HEK293T (cell line): ENCODE data around the gene GFRA3.

ENCODE experiments used
- CTCF ChIA-PET: fragments of 350-600 bp; formaldehyde crosslinking; extraction: SDS; loops from one replicate; lab custom pipeline; 2021; ENCODE audit warnings: antibody characterized with exemption, inconsistent platforms; lab: Yijun Ruan, JAX
- POLR2A ChIA-PET: fragments of 350-600 bp; formaldehyde crosslinking; extraction: SDS; loops from one replicate; lab custom pipeline; 2020; ENCODE audit warnings: antibody characterized with exemption, inconsistent platforms; lab: Yijun Ruan, JAX
- DNase-seq: peaks from one replicate; pipeline ENCODE4 v3.0.0; 2012; ENCODE audit warnings: mixed read lengths; ENCODE audit errors: extremely low spot score
- ARNT ChIP-seq: fragments of 450-650 bp; IDR thresholded peaks from 2 replicates; pipeline ENCODE4 v1.6.1; 2017; ENCODE audit warnings: mild to moderate bottlenecking
- BHLHE40 ChIP-seq: fragments of 450-650 bp; IDR thresholded peaks from 2 replicates; pipeline ENCODE4 v1.6.1; 2016; ENCODE audit warnings: mild to moderate bottlenecking, moderate library complexity, borderline replicate concordance
- CTBP1 ChIP-seq: fragments of 450-650 bp; IDR thresholded peaks from 2 replicates; pipeline ENCODE4 v1.6.1; 2016; ENCODE audit warnings: borderline replicate concordance
- ELF4 ChIP-seq: fragments of 450-650 bp; IDR thresholded peaks from 2 replicates; pipeline ENCODE4 v1.6.1; 2017; ENCODE audit warnings: antibody characterized with exemption
- FOXA1 ChIP-seq: fragments of 450-650 bp; IDR thresholded peaks from 2 replicates; pipeline ENCODE4 v1.6.1; 2016; ENCODE audit warnings: mild to moderate bottlenecking
- FOXK2 ChIP-seq: fragments of 450-650 bp; IDR thresholded peaks from 2 replicates; pipeline ENCODE4 v1.6.1; 2016; ENCODE audit warnings: mild to moderate bottlenecking
- FOXM1 ChIP-seq: fragments of 450-650 bp; IDR thresholded peaks from 2 replicates; pipeline ENCODE4 v1.6.1; 2017; ENCODE audit warnings: mild to moderate bottlenecking, borderline replicate concordance
- HDGF ChIP-seq: fragments of 450-650 bp; IDR thresholded peaks from 2 replicates; pipeline ENCODE4 v1.6.1; 2017; ENCODE audit warnings: antibody characterized with exemption, borderline replicate concordance
- L3MBTL2 ChIP-seq: fragments of 450-650 bp; conservative IDR thresholded peaks from 2 replicates; pipeline ENCODE4 v1.6.1; 2016; ENCODE audit warnings: mild to moderate bottlenecking
- LEF1 ChIP-seq: fragments of 450-650 bp; IDR thresholded peaks from 2 replicates; pipeline ENCODE4 v1.6.1; 2017; ENCODE audit warnings: mild to moderate bottlenecking, borderline replicate concordance
- NFRKB ChIP-seq: fragments of 450-650 bp; IDR thresholded peaks from 2 replicates; pipeline ENCODE4 v1.6.1; 2016; ENCODE audit warnings: mild to moderate bottlenecking, moderate library complexity
- PKNOX1 ChIP-seq: fragments of 450-650 bp; IDR thresholded peaks from 2 replicates; pipeline ENCODE4 v1.6.1; 2016
- SP1 ChIP-seq: fragments of 450-650 bp; IDR thresholded peaks from 2 replicates; pipeline ENCODE4 v1.6.1; 2017
- SUZ12 ChIP-seq: fragments of 450-650 bp; IDR thresholded peaks from 2 replicates; pipeline ENCODE4 v1.6.1; 2016; ENCODE audit warnings: mild to moderate bottlenecking
- TARDBP ChIP-seq: fragments of 450-650 bp; IDR thresholded peaks from 2 replicates; pipeline ENCODE4 v1.6.1; 2016
- ZNF384 ChIP-seq: fragments of 450-650 bp; IDR thresholded peaks from 2 replicates; pipeline ENCODE4 v1.6.1; 2016

GFRA3 gene

DNA sequence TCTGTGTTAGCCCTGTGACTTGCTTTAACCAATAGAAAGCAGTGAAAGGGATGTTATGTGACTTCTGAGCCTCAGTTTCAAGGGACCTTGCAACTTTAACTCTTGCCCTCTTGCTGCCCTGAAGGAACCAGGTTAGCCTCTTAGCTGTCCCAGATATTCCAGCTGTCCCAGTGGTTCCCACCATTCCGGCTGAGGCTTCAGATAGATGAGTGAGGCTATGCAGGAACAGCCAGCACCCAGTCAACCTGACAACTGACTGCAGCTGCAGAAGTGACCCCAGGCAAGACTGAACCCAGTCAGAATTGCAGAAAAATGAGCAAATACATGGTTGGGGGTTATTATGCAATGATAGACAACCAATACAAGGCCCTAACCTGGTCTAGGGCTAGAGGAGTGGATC, 50.9 kb downstream of the GFRA3 start:
- ChIA-PET POLR2A (interaction anchor here (1.0 to 5.4 kb wide), 3 partner anchors 10 to 114 kb away, joined by 4 to 31 read pairs (median 6); partner anchors contain the start of genes CDC23, CDC25C and FAM53C), CTCF (interaction anchor here (0.5 to 4.1 kb wide), 15 partner anchors 9 to 281 kb away, joined by 3 to 27 read pairs (median 4); partner anchors contain the start of genes CDC23 and GFRA3)
- TF ChIP-seq CTBP1 (no peak), NFRKB (no peak), L3MBTL2 (no peak), HDGF (no peak), ARNT (no peak), SP1 (no peak), TARDBP (no peak), FOXM1 (no peak), SUZ12 (no peak), LEF1 (no peak), PKNOX1 (no peak), FOXA1 (no peak), FOXK2 (no peak), ZNF384 (no peak), ELF4 (no peak), BHLHE40 (no peak)
- DNase-seq: no peak

GRCh38 chr5:138216799-138217198, 57.6 kb downstream of the GFRA3 start:
- DNase-seq: no peak
- POLR2A ChIA-PET: interaction anchor here (0.9 to 1.2 kb wide), 2 partner anchors 115 to 121 kb away, joined by 4 read pairs; partner anchors contain the start of genes CDC25C and FAM53C
- CTCF ChIA-PET: interaction anchor here (0.7 kb wide), 1 partner anchor 233 kb away, joined by 3 read pairs; no protein-coding TSS in a partner anchor
- no peak for TF ChIP-seq FOXK2
- no peak for TF ChIP-seq ELF4
- TF ChIP-seq SP1: no peak
- TF ChIP-seq SUZ12: no peak
- TF ChIP-seq FOXA1: no peak
- TF ChIP-seq PKNOX1: no peak
- TF ChIP-seq HDGF: no peak
- no peak for TF ChIP-seq TARDBP
- no peak for TF ChIP-seq BHLHE40
- TF ChIP-seq ARNT: no peak
- TF ChIP-seq LEF1: no peak
- no peak for TF ChIP-seq CTBP1
- TF ChIP-seq ZNF384: no peak
- TF ChIP-seq L3MBTL2: no peak
- TF ChIP-seq FOXM1: no peak
- no peak for TF ChIP-seq NFRKB

DNA sequence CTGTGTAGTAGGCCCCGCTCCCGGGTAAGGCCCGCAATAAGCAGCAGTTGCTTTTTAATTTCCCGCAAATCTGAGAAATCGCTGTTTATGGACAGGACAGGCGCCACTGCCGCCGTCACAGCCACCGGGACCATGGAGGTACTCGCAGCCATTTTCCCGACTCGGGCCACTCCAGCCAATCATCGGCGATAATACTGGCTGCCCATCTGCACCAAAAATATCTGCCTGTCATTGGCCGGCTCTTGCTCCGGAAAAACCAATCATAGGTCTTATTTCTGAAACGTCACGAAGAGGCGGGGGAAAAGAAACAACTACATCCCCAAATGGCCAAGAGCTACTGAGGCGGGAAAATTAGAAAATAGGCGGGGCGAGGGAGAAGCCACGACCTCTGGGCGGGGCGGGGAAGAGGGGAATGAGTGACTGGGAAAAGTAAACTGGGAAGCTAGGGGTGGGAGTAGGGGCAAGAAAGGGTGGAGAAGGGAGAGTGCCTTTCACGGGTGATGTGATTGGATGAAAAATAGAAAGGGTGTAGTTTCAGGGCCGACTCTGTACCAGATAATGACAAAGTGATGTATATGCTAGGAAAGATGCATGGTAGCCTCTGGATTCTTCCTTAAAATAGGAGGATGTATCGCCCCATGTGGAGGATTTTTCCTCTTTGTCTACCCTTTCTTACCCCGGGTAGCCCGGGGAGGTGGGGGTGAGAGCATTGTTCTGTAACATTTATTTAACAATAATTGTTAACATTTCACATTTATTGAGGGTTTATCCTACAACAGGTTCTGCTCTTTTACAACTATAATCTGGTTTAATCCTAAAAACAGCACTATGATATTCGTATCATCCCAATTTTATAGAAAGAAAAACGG, 61.0 kb downstream of the GFRA3 start, which contains the start of gene CDC23:
TSS of gene CDC23 (minus strand) at position 163 of the 869 bp plus-strand sequence. CDS start at position 152, 11 bp downstream.
- peak; percentile 95 for DNase-seq
- ChIA-PET CTCF (interaction anchor here (0.8 to 2.2 kb wide), 5 partner anchors 9 to 237 kb away, joined by 3 to 11 read pairs (median 6); partner anchors contain the start of gene KDM3B), POLR2A (interaction anchor here (0.7 to 2.9 kb wide), 39 partner anchors 10 to 370 kb away, joined by 3 to 31 read pairs (median 5); partner anchors contain the start of genes CDC25C, EGR1, ETF1 and FAM53C)
- TF ChIP-seq NFRKB (peak; percentile 71), ZNF384 (no peak), CTBP1 (no peak), BHLHE40 (no peak), FOXK2 (peak; percentile 83; the same call in 1 of the 2 replicates), TARDBP (no peak), PKNOX1 (peak; percentile 97), ELF4 (peak; percentile 44; the same call in 1 of the 2 replicates), FOXA1 (no peak), FOXM1 (no peak), L3MBTL2 (peak; percentile 28; the same call in 1 of the 2 replicates)

DNA sequence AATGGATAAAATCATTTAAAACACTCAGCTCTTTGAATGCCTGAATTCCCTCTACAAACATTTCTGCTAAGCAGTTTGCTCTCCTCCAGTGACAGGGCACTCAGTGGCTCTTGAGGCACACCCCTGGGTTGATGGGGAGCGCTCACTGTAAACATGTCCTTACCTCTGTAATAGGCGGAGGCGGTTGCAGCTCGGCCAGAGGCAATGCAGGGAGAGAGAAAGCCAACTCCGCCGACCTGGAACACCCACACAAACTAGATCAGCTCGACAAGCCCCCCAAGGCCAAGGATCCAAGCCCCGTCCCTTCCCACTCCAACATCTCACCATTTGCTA, 61.6 kb downstream of the GFRA3 start:
- POLR2A ChIA-PET: interaction anchor here (0.7 to 2.9 kb wide), 31 partner anchors 11 to 369 kb away, joined by 3 to 31 read pairs (median 6); partner anchors contain the start of genes CDC25C, FAM53C, GFRA3 and KIF20A
- TF ChIP-seq CTBP1 (no peak), FOXK2 (no peak), LEF1 (no peak), TARDBP (no peak), FOXA1 (no peak), SP1 (no peak), NFRKB (no peak), FOXM1 (no peak), L3MBTL2 (no peak), PKNOX1 (no peak), ELF4 (no peak), HDGF (no peak), ZNF384 (no peak), ARNT (no peak), BHLHE40 (no peak), SUZ12 (no peak)
- CTCF ChIA-PET: interaction anchor here (1.8 to 2.2 kb wide), 3 partner anchors 10 to 237 kb away, joined by 6 to 11 read pairs (median 6); no protein-coding TSS in a partner anchor
- peak; percentile 21 for DNase-seq
